ENCODE measurements around the gene CDC5L. TPM values are rescaled to one million over a fixed set of nuclear protein-coding genes. Genes with fewer than 3 reads are reported as not detected.

The CDC5L gene
- total RNA-seq, 1 donor from 2014 or later, result 30.4 TPM

DNA sequence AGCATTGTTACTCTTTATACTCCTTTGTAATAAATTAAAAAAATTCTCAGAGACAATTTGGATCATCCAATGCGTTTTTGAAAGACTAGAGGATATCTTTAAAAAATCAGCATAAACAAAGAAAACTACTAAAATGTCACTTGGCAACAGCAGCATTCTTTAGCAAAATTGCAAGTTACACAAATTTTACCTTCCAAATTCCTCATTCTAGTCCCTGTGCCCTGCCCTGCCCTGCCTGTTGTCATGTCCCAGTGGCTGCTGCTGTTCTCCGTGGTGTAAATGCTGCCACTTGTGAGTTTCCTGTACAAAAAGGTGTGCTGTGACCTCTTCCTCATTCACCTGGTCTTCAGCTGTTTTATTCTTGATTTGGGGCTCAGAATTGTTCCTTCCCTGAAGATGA lies 83.2 kb downstream of the CDC5L start:
- Mint-ChIP-seq H3K4me1 (ENCODE audit: low read depth) (peaks cover 7% of the 10 kb centered on the region), H3K36me3 (ENCODE audit: insufficient read depth) (no peaks in the 10 kb centered on the region), H3K27me3 (peaks cover 17% of the 10 kb centered on the region), H3K9me3 (ENCODE audit: low read depth) (no peaks in the 10 kb centered on the region), H3K4me3 (ENCODE audit: low read depth) (no peak overlapping the region), H3K27ac (no peak overlapping the region)
- no peak for TF ChIP-seq CTCF (IDR thresholded peaks at IDR 0.05; ENCODE audit: unreplicated experiment)
- DNase-seq (ENCODE audit: low spot score, unreplicated experiment), result no peak

DNA sequence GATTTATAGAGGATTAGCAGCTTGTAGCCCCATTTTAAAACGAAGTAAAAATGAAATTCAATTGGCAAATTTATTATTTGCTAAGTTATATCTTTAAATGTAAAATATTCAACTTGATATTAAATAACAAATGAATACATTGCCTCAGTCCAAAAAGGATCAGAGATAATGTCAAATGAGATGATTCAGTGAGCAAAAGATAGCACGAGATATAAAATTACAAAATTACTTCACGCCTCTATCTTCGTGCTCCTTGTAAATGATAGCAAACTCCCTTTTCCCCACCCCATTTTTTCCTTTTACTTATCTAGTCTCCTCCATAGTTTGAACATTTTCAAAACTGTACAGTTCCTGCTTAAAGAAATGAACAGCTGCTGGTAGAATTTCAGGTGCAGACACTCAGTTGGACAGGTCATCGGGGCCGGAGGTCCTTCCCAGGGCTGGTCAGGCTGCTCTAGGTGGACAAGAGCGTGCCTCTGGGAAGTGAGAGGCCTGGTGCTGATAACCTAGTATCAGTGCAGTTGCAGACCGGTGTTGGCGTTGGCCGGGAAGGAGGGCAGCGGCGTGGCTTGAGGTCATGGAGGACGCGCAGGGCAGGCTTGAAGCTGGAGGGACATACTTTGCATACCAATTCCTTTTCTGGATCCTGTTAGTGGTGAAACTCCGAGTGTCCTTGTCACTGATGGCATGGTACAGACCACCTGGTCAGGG lies 83.9 kb downstream of the CDC5L start:
- no peak for TF ChIP-seq CTCF (IDR thresholded peaks at IDR 0.05; ENCODE audit: unreplicated experiment)
- Mint-ChIP-seq H3K27ac (no peak overlapping the region), H3K4me1 (ENCODE audit: low read depth) (peaks cover 7% of the 10 kb centered on the region), H3K27me3 (peaks cover 17% of the 10 kb centered on the region), H3K36me3 (ENCODE audit: insufficient read depth) (no peaks in the 10 kb centered on the region), H3K9me3 (ENCODE audit: low read depth) (no peaks in the 10 kb centered on the region), H3K4me3 (ENCODE audit: low read depth) (no peak overlapping the region)
- DNase-seq (ENCODE audit: low spot score, unreplicated experiment), result no peak

DNA sequence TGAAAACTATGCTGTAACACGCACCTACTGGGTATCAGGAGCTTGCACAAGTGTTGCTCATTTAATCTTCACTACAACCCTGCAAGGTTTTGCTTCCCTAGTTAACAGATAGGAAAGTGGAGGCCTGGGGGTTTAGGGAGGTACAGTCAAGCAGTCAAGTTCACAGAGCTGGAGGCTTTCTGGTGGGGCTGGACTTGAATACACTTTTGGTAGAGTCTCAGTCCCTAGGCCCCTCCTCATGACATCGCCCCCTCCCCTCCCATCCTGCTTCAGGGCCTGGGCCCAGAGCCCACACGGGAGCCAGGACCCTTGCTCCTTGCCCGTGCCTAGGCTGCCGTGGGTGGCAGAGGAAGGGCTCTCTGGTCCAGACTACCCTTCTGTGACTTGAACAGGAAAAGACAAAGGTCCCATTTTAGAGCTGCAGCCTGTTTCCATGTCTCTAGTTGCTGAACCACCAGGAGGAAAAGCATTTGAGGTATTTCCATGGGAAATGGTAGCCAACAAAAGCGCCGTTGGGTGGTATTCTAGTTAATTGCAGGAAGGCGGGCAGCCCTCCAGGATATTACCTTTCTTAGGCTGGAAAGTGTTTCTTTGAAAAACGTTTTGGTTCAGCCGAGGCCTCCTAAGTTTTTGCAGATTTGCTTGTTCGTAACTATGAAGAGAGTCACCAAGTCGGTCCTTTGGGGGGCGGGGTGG lies 84.9 kb downstream of the CDC5L start:
- no peak for DNase-seq (ENCODE audit: low spot score, unreplicated experiment)
- no peaks in the 10 kb centered on the region for H3K9me3 Mint-ChIP-seq (ENCODE audit: low read depth)
- H3K36me3 Mint-ChIP-seq (ENCODE audit: insufficient read depth), result no peaks in the 10 kb centered on the region
- no peak overlapping the region for H3K4me3 Mint-ChIP-seq (ENCODE audit: low read depth)
- no peak overlapping the region for H3K27ac Mint-ChIP-seq
- peaks cover 7% of the 10 kb centered on the region for H3K4me1 Mint-ChIP-seq (ENCODE audit: low read depth)
- H3K27me3 Mint-ChIP-seq, result peaks cover 19% of the 10 kb centered on the region
- TF ChIP-seq CTCF (IDR thresholded peaks at IDR 0.05; ENCODE audit: unreplicated experiment), result no peak

DNA sequence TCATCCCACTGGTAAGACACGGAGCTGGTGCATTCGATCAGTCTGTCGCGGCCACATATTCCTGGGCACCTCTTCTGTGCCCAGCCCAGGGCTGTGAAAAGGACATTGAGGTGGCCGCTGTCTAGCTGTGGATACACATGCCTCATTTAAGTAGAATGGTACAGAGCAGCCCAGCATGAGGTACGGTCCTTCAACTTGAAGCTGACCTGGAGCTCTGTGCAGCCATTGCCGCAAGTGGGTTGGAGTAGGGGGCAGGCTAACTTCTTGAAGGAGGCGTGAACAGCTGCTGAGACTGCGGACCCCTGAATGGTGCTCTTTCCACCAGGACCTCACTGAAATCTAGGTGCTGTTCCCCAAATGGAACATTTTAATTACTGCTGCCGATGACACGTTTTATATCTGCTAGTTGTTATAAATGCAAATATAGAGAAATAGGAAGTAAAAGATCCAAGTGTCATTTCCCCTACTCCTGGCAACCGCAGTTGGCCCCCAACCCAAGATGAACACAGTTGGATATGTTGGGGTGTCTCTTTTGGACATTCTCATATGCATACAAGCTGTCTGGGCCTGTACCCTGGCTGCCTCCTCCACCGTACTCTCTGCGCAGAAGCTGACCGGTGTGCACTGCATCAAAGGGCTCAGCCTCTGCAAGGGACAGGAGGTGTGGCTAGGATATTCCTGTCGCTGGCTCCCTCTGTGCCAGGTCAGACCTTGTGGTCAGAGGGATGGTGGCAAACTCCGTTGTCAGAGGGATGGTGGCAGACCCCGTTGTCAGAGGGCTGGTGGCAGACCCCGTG lies 86.1 kb downstream of the CDC5L start:
- H3K4me1 Mint-ChIP-seq (ENCODE audit: low read depth), result peaks cover 7% of the 10 kb centered on the region
- DNase-seq (ENCODE audit: low spot score, unreplicated experiment), result no peak
- H3K27me3 Mint-ChIP-seq, result peaks cover 19% of the 10 kb centered on the region
- TF ChIP-seq CTCF (IDR thresholded peaks at IDR 0.05; ENCODE audit: unreplicated experiment), result no peak
- no peak overlapping the region for H3K4me3 Mint-ChIP-seq (ENCODE audit: low read depth)
- no peaks in the 10 kb centered on the region for H3K36me3 Mint-ChIP-seq (ENCODE audit: insufficient read depth)
- H3K9me3 Mint-ChIP-seq (ENCODE audit: low read depth), result no peaks in the 10 kb centered on the region
- no peak overlapping the region for H3K27ac Mint-ChIP-seq

DNA sequence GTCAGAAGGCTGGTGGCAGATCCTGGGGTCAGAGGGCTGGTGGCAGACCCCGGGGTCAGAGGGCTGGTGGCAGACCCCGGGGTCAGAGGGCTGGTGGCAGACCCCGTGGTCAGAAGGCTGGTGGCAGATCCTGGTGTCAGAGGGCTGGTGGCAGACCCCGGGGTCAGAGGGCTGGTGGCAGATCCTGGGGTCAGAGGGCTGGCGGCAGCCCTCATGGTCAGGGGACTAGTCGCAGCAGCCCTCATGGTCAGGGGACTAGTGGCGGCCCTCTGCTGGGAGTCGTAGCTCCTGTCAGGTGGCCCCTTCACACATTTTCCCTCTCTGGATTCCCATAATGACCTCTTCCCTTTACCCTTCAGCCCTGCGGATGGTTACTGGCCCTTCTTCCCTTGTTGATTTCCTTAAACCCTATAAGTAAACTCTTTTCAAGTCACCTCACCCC lies 86.7 kb downstream of the CDC5L start:
- peaks cover 19% of the 10 kb centered on the region for H3K27me3 Mint-ChIP-seq
- H3K36me3 Mint-ChIP-seq (ENCODE audit: insufficient read depth), result no peaks in the 10 kb centered on the region
- TF ChIP-seq CTCF (IDR thresholded peaks at IDR 0.05; ENCODE audit: unreplicated experiment), result no peak
- no peaks in the 10 kb centered on the region for H3K9me3 Mint-ChIP-seq (ENCODE audit: low read depth)
- no peak for DNase-seq (ENCODE audit: low spot score, unreplicated experiment)
- no peak overlapping the region for H3K4me3 Mint-ChIP-seq (ENCODE audit: low read depth)
- H3K4me1 Mint-ChIP-seq (ENCODE audit: low read depth), result peaks cover 12% of the 10 kb centered on the region
- no peak overlapping the region for H3K27ac Mint-ChIP-seq

Measured in progenitor cell of endocrine pancreas (in vitro differentiated cells).